WTC11 (cell line): ENCODE data around the gene AADAC. TPM values are rescaled to one million over a fixed set of nuclear protein-coding genes. Genes with fewer than 3 reads are reported as not detected.

Source experiments
- ATAC-seq: fragments of 200-7000 bp; cut with Tn5 transposase; 2 replicates; pipeline ENCODE4 v1.10.0; 2021; ENCODE audit warnings: mild to moderate bottlenecking, moderate library complexity
- CTCF ChIA-PET: fragments of 300-600 bp; sonication (Branson Sonifier 250); formaldehyde crosslinking; loops from one replicate; lab custom pipeline; 2021; ENCODE audit warnings: antibody characterized with exemption; lab: Charles Lee
- POLR2A ChIA-PET: fragments of 350-600 bp; sonication (Branson Sonifier 250); formaldehyde crosslinking; loops from one replicate; lab custom pipeline; 2021; ENCODE audit warnings: antibody characterized with exemption; lab: Charles Lee
- DNase-seq: peaks from one replicate; pipeline ENCODE4 v3.0.0; 2021; ENCODE audit warnings: low spot score
- H3K27ac Mint-ChIP-seq: 2 replicates; pipeline ENCODE4 v1.8.0; 2021; ENCODE audit warnings: mixed read lengths
- H3K27me3 Mint-ChIP-seq: 2 replicates; pipeline ENCODE4 v1.8.0; 2021; ENCODE audit warnings: low read depth, mild to moderate bottlenecking, moderate library complexity, mixed read lengths
- H3K36me3 Mint-ChIP-seq: 2 replicates; pipeline ENCODE4 v1.8.0; 2021; ENCODE audit warnings: mixed read lengths
- H3K4me1 Mint-ChIP-seq: 2 replicates; pipeline ENCODE4 v1.8.0; 2022; ENCODE audit warnings: mixed read lengths
- H3K4me3 Mint-ChIP-seq: 2 replicates; pipeline ENCODE4 v1.8.0; 2021; ENCODE audit warnings: mild to moderate bottlenecking, moderate library complexity, mixed read lengths
- H3K9me3 Mint-ChIP-seq: 2 replicates; pipeline ENCODE4 v1.8.0; 2021; ENCODE audit warnings: mixed read lengths
- FOXP1 ChIP-seq: sonication (generic); formaldehyde crosslinking; IDR thresholded peaks from 2 replicates; pipeline ENCODE4 v1.8.0; 2022; ENCODE audit warnings: missing genetic modification reagents, mild to moderate bottlenecking, moderate library complexity, borderline replicate concordance
- HMGXB4 ChIP-seq: sonication (generic); formaldehyde crosslinking; IDR thresholded peaks from 2 replicates; pipeline ENCODE4 v1.8.1; 2023; ENCODE audit warnings: mild to moderate bottlenecking, moderate library complexity, missing genetic modification reagents
- MYBL2 ChIP-seq: sonication (generic); formaldehyde crosslinking; IDR thresholded peaks from 2 replicates; pipeline ENCODE4 v1.8.1; 2023; ENCODE audit warnings: mild to moderate bottlenecking, moderate library complexity, missing genetic modification reagents
- NFATC4 ChIP-seq: fragments of 250-450 bp; sonication (Bioruptor Pico); IDR thresholded peaks from 2 replicates; pipeline ENCODE4 v1.9.0; 2021; ENCODE audit warnings: mild to moderate bottlenecking
- NFE2L1 ChIP-seq: sonication (generic); formaldehyde crosslinking; IDR thresholded peaks from 2 replicates; pipeline ENCODE4 v1.8.1; 2023; ENCODE audit warnings: missing genetic modification reagents
- PRRX2 ChIP-seq: fragments of 250-450 bp; sonication (Bioruptor Pico); IDR thresholded peaks from 2 replicates; pipeline ENCODE4 v1.8.0; 2021; ENCODE audit warnings: mild to moderate bottlenecking
- SMAD3 ChIP-seq: sonication (generic); formaldehyde crosslinking; IDR thresholded peaks from 2 replicates; pipeline ENCODE4 v1.8.0; 2022; ENCODE audit warnings: missing genetic modification reagents, mild to moderate bottlenecking, borderline replicate concordance
- SMAD4 ChIP-seq: sonication (generic); formaldehyde crosslinking; IDR thresholded peaks from 2 replicates; pipeline ENCODE4 v1.8.0; 2022; ENCODE audit warnings: mild to moderate bottlenecking, missing genetic modification reagents
- ZBTB21 ChIP-seq: sonication (generic); formaldehyde crosslinking; IDR thresholded peaks from 2 replicates; pipeline ENCODE4 v1.8.1; 2023; ENCODE audit warnings: mild to moderate bottlenecking, missing genetic modification reagents, borderline replicate concordance
- total RNA-seq: library from RNA; stranded (reverse); gene quantifications from 3 replicates; pipeline ENCODE4 v1.2.3, GENCODE V29; 2021
- TF ChIP-seq, protein P1 (sequence below): sonication (generic); formaldehyde crosslinking; IDR thresholded peaks from 2 replicates; pipeline ENCODE4 v1.8.0; 2023; ENCODE audit warnings: missing genetic modification reagents, mild to moderate bottlenecking, borderline replicate concordance
- TF ChIP-seq, protein P2 (sequence below): sonication (generic); formaldehyde crosslinking; IDR thresholded peaks from 2 replicates; pipeline ENCODE4 v1.8.0; 2022; ENCODE audit warnings: missing genetic modification reagents
- TF ChIP-seq, protein P3 (sequence below): sonication (generic); formaldehyde crosslinking; IDR thresholded peaks from 2 replicates; pipeline ENCODE4 v1.8.1; 2023; ENCODE audit warnings: mild to moderate bottlenecking, missing genetic modification reagents, moderate library complexity
- TF ChIP-seq, protein P4 (sequence below): sonication (generic); formaldehyde crosslinking; IDR thresholded peaks from 2 replicates; pipeline ENCODE4 v1.8.0; 2023; ENCODE audit warnings: missing genetic modification reagents
- TF ChIP-seq, protein P5 (sequence below): sonication (generic); formaldehyde crosslinking; IDR thresholded peaks from 2 replicates; pipeline ENCODE4 v1.8.1; 2023; ENCODE audit warnings: mild to moderate bottlenecking, missing genetic modification reagents, borderline replicate concordance
- TF ChIP-seq, protein P6 (sequence below): sonication (generic); formaldehyde crosslinking; IDR thresholded peaks from 2 replicates; pipeline ENCODE4 v1.8.1; 2022; ENCODE audit warnings: mild to moderate bottlenecking, moderate library complexity, missing genetic modification reagents
- TF ChIP-seq, protein P7 (sequence below): sonication (generic); formaldehyde crosslinking; IDR thresholded peaks from 2 replicates; pipeline ENCODE4 v1.8.1; 2022; ENCODE audit warnings: low read depth, missing genetic modification reagents, borderline replicate concordance

The AADAC gene
- total RNA-seq, 1 experiment from 2014 or later, result 0.11 TPM

DNA sequence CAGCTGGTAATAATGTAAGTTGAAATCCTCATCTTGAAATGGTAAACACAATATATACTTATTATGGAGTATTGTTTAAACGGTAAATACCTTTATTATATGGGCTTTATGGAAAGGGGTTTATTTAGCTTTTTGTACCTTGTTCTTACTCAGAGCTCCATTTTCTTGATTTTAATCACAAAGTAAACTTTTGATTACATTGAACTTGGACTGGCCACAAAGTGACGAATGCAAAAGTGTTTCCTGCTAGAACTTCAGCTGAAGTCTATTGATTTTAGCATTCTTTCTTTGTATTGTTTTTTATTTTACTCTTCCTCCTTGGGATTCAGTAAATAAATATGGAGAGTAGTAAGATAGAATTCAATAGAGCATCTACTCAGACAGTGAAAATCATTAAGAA lies 19.8 kb upstream of the AADAC start (continued):
- TF ChIP-seq, protein P1, sequence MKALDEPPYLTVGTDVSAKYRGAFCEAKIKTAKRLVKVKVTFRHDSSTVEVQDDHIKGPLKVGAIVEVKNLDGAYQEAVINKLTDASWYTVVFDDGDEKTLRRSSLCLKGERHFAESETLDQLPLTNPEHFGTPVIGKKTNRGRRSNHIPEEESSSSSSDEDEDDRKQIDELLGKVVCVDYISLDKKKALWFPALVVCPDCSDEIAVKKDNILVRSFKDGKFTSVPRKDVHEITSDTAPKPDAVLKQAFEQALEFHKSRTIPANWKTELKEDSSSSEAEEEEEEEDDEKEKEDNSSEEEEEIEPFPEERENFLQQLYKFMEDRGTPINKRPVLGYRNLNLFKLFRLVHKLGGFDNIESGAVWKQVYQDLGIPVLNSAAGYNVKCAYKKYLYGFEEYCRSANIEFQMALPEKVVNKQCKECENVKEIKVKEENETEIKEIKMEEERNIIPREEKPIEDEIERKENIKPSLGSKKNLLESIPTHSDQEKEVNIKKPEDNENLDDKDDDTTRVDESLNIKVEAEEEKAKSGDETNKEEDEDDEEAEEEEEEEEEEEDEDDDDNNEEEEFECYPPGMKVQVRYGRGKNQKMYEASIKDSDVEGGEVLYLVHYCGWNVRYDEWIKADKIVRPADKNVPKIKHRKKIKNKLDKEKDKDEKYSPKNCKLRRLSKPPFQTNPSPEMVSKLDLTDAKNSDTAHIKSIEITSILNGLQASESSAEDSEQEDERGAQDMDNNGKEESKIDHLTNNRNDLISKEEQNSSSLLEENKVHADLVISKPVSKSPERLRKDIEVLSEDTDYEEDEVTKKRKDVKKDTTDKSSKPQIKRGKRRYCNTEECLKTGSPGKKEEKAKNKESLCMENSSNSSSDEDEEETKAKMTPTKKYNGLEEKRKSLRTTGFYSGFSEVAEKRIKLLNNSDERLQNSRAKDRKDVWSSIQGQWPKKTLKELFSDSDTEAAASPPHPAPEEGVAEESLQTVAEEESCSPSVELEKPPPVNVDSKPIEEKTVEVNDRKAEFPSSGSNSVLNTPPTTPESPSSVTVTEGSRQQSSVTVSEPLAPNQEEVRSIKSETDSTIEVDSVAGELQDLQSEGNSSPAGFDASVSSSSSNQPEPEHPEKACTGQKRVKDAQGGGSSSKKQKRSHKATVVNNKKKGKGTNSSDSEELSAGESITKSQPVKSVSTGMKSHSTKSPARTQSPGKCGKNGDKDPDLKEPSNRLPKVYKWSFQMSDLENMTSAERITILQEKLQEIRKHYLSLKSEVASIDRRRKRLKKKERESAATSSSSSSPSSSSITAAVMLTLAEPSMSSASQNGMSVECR (CRISPR knock-in tag), result no peak
- TF ChIP-seq, protein P2, sequence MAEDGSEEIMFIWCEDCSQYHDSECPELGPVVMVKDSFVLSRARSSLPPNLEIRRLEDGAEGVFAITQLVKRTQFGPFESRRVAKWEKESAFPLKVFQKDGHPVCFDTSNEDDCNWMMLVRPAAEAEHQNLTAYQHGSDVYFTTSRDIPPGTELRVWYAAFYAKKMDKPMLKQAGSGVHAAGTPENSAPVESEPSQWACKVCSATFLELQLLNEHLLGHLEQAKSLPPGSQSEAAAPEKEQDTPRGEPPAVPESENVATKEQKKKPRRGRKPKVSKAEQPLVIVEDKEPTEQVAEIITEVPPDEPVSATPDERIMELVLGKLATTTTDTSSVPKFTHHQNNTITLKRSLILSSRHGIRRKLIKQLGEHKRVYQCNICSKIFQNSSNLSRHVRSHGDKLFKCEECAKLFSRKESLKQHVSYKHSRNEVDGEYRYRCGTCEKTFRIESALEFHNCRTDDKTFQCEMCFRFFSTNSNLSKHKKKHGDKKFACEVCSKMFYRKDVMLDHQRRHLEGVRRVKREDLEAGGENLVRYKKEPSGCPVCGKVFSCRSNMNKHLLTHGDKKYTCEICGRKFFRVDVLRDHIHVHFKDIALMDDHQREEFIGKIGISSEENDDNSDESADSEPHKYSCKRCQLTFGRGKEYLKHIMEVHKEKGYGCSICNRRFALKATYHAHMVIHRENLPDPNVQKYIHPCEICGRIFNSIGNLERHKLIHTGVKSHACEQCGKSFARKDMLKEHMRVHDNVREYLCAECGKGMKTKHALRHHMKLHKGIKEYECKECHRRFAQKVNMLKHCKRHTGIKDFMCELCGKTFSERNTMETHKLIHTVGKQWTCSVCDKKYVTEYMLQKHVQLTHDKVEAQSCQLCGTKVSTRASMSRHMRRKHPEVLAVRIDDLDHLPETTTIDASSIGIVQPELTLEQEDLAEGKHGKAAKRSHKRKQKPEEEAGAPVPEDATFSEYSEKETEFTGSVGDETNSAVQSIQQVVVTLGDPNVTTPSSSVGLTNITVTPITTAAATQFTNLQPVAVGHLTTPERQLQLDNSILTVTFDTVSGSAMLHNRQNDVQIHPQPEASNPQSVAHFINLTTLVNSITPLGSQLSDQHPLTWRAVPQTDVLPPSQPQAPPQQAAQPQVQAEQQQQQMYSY (CRISPR knock-in tag), result no peak
- no peak for TF ChIP-seq MYBL2
- TF ChIP-seq PRRX2 (CRISPR knock-in tag), result no peak
- TF ChIP-seq NFATC4 (CRISPR knock-in tag), result no peak
- TF ChIP-seq NFE2L1 (CRISPR knock-in tag), result no peak
- no peak for TF ChIP-seq ZBTB21
- TF ChIP-seq, protein P3, sequence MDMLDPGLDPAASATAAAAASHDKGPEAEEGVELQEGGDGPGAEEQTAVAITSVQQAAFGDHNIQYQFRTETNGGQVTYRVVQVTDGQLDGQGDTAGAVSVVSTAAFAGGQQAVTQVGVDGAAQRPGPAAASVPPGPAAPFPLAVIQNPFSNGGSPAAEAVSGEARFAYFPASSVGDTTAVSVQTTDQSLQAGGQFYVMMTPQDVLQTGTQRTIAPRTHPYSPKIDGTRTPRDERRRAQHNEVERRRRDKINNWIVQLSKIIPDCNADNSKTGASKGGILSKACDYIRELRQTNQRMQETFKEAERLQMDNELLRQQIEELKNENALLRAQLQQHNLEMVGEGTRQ, result no peak
- no peak for TF ChIP-seq FOXP1 (CRISPR knock-in tag)
- TF ChIP-seq, protein P4, sequence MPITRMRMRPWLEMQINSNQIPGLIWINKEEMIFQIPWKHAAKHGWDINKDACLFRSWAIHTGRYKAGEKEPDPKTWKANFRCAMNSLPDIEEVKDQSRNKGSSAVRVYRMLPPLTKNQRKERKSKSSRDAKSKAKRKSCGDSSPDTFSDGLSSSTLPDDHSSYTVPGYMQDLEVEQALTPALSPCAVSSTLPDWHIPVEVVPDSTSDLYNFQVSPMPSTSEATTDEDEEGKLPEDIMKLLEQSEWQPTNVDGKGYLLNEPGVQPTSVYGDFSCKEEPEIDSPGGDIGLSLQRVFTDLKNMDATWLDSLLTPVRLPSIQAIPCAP, result no peak

DNA sequence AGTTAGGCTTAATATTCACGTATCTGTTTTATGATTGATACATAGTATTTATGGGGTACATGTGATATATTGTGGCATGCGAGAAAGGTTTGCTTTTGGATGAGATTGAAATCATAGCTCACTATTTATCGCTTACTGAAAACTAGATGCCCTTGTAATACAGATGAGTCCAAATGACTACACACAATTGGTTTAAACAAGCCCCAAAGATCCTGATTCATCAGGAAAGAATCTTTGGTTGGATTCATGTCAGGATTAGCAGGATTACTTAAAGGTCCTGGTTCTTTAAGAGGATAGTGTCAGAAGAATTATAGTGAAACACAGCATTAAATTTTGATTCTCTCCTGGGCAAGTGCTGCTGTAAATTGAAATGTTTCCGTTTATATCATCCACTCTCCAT lies 18.6 kb upstream of the AADAC start:
- Mint-ChIP-seq H3K4me3 (no peak overlapping the region), H3K9me3 (peaks cover 7% of the 10 kb centered on the region; the same call in 1 of the 2 replicates), H3K36me3 (no peaks in the 10 kb centered on the region), H3K27me3 (no peaks in the 10 kb centered on the region), H3K4me1 (no peaks in the 10 kb centered on the region), H3K27ac (no peak overlapping the region)
- ATAC-seq, result no peak
- ChIA-PET CTCF (no interaction called here), POLR2A (no interaction called here)
- no peak for DNase-seq
- TF ChIP-seq, protein P5, sequence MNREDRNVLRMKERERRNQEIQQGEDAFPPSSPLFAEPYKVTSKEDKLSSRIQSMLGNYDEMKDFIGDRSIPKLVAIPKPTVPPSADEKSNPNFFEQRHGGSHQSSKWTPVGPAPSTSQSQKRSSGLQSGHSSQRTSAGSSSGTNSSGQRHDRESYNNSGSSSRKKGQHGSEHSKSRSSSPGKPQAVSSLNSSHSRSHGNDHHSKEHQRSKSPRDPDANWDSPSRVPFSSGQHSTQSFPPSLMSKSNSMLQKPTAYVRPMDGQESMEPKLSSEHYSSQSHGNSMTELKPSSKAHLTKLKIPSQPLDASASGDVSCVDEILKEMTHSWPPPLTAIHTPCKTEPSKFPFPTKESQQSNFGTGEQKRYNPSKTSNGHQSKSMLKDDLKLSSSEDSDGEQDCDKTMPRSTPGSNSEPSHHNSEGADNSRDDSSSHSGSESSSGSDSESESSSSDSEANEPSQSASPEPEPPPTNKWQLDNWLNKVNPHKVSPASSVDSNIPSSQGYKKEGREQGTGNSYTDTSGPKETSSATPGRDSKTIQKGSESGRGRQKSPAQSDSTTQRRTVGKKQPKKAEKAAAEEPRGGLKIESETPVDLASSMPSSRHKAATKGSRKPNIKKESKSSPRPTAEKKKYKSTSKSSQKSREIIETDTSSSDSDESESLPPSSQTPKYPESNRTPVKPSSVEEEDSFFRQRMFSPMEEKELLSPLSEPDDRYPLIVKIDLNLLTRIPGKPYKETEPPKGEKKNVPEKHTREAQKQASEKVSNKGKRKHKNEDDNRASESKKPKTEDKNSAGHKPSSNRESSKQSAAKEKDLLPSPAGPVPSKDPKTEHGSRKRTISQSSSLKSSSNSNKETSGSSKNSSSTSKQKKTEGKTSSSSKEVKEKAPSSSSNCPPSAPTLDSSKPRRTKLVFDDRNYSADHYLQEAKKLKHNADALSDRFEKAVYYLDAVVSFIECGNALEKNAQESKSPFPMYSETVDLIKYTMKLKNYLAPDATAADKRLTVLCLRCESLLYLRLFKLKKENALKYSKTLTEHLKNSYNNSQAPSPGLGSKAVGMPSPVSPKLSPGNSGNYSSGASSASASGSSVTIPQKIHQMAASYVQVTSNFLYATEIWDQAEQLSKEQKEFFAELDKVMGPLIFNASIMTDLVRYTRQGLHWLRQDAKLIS (CRISPR knock-in tag), result no peak
- no peak for TF ChIP-seq SMAD4 (CRISPR knock-in tag)
- TF ChIP-seq, protein P6, sequence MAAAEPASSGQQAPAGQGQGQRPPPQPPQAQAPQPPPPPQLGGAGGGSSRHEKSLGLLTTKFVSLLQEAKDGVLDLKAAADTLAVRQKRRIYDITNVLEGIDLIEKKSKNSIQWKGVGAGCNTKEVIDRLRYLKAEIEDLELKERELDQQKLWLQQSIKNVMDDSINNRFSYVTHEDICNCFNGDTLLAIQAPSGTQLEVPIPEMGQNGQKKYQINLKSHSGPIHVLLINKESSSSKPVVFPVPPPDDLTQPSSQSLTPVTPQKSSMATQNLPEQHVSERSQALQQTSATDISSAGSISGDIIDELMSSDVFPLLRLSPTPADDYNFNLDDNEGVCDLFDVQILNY (CRISPR knock-in tag), result no peak
- no peak for TF ChIP-seq HMGXB4 (CRISPR knock-in tag)
- TF ChIP-seq, protein P7, sequence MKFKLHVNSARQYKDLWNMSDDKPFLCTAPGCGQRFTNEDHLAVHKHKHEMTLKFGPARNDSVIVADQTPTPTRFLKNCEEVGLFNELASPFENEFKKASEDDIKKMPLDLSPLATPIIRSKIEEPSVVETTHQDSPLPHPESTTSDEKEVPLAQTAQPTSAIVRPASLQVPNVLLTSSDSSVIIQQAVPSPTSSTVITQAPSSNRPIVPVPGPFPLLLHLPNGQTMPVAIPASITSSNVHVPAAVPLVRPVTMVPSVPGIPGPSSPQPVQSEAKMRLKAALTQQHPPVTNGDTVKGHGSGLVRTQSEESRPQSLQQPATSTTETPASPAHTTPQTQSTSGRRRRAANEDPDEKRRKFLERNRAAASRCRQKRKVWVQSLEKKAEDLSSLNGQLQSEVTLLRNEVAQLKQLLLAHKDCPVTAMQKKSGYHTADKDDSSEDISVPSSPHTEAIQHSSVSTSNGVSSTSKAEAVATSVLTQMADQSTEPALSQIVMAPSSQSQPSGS, result no peak
- TF ChIP-seq, protein P3, result no peak
- no peak for TF ChIP-seq SMAD3 (CRISPR knock-in tag)
